ENCODE data around the gene NUP62. TPM values are rescaled to one million over a fixed set of nuclear protein-coding genes. Genes with fewer than 3 reads are reported as not detected.

NUP62 gene
- total RNA-seq, 2 donors from 2014 or later: 29.9 to 34.3 TPM

GRCh38 chr19:49939721-49940481, 10.6 kb upstream of the NUP62 start:
- ATAC-seq (ENCODE audit: insufficient number of reproducible peaks, low FRiP score, low read depth) (no peak), DNase-seq (ENCODE audit: low spot score) (no peak)
- Histone ChIP-seq H3K4me1 (ENCODE audit: control insufficient read depth in 1 of 2, low read depth in 2 of 2) (peaks cover 0 to 4% of the 10 kb centered on the region in 2 donors), H3K4me3 (no peak overlapping the region), H3K9me3 (no peaks in the 10 kb centered on the region), H3K36me3 (no peaks in the 10 kb centered on the region), H3K27me3 (replicated peaks; ENCODE audit: insufficient read depth) (no peaks in the 10 kb centered on the region), H3K27ac (no peak overlapping the region)
- TF ChIP-seq CTCF (IDR thresholded peaks at IDR 0.05): no peak

- H3K4me1 ChIP-seq (ENCODE audit: control insufficient read depth in 1 of 2, low read depth in 2 of 2): peaks cover 0 to 4% of the 10 kb centered on the region in 2 donors
- TF ChIP-seq CTCF (IDR thresholded peaks at IDR 0.05): no peak
- H3K9me3 ChIP-seq: no peaks in the 10 kb centered on the region
- H3K27me3 ChIP-seq (replicated peaks; ENCODE audit: insufficient read depth): no peaks in the 10 kb centered on the region
- DNase-seq (ENCODE audit: low spot score): no peak
- H3K36me3 ChIP-seq: no peaks in the 10 kb centered on the region
- no peak overlapping the region for H3K27ac ChIP-seq
- H3K4me3 ChIP-seq: no peak overlapping the region
- no peak for ATAC-seq (ENCODE audit: insufficient number of reproducible peaks, low FRiP score, low read depth)
These were observed 9.4 kb upstream of the NUP62 start for GRCh38 chr19:49938662-49939061.

GRCh38 chr19:49937750-49938381, 8.6 kb upstream of the NUP62 start:
- H3K27ac ChIP-seq: no peak overlapping the region
- H3K4me1 ChIP-seq (ENCODE audit: control insufficient read depth in 1 of 2, low read depth in 2 of 2): peaks cover 0 to 4% of the 10 kb centered on the region in 2 donors
- no peaks in the 10 kb centered on the region for H3K27me3 ChIP-seq (replicated peaks; ENCODE audit: insufficient read depth)
- no peaks in the 10 kb centered on the region for H3K9me3 ChIP-seq
- ATAC-seq (ENCODE audit: insufficient number of reproducible peaks, low FRiP score, low read depth) (peak; percentile 64), DNase-seq (ENCODE audit: low spot score) (no peak)
- peak; percentile 96 for TF ChIP-seq CTCF (IDR thresholded peaks at IDR 0.05)
- peak overlapping the region; percentile 45 for H3K4me3 ChIP-seq
- no peaks in the 10 kb centered on the region for H3K36me3 ChIP-seq

GRCh38 chr19:49936549-49936948, 7.2 kb upstream of the NUP62 start:
- no peaks in the 10 kb centered on the region for H3K27me3 ChIP-seq (replicated peaks; ENCODE audit: insufficient read depth)
- ATAC-seq (ENCODE audit: insufficient number of reproducible peaks, low FRiP score, low read depth): no peak
- H3K27ac ChIP-seq: no peak overlapping the region
- H3K4me3 ChIP-seq: no peak overlapping the region
- no peaks in the 10 kb centered on the region for H3K36me3 ChIP-seq
- DNase-seq (ENCODE audit: low spot score): no peak
- TF ChIP-seq CTCF (IDR thresholded peaks at IDR 0.05): no peak
- no peaks in the 10 kb centered on the region for H3K9me3 ChIP-seq
- H3K4me1 ChIP-seq (ENCODE audit: control insufficient read depth in 1 of 2, low read depth in 2 of 2): peaks cover 0 to 4% of the 10 kb centered on the region in 2 donors

- DNase-seq (ENCODE audit: low spot score): no peak
- Histone ChIP-seq H3K27me3 (replicated peaks; ENCODE audit: insufficient read depth) (no peaks in the 10 kb centered on the region), H3K4me1 (ENCODE audit: control insufficient read depth in 1 of 2, low read depth in 2 of 2) (peaks cover 7% of the 10 kb centered on the region in 2 donors), H3K27ac (no peak overlapping the region), H3K36me3 (no peaks in the 10 kb centered on the region), H3K9me3 (no peaks in the 10 kb centered on the region), H3K4me3 (no peak overlapping the region)
- no peak for TF ChIP-seq CTCF (IDR thresholded peaks at IDR 0.05)
- no peak for ATAC-seq (ENCODE audit: insufficient number of reproducible peaks, low FRiP score, low read depth)
These were observed 4.3 kb upstream of the NUP62 start for GRCh38 chr19:49933643-49934042.
